Vagina (tissue), 2 donors: ENCODE results near the gene TTC28. TPM values are rescaled to one million over a fixed set of nuclear protein-coding genes. Genes with fewer than 3 reads are reported as not detected.

Experiments
- DNase-seq, 2 donors: peaks; one replicate each; pipeline ENCODE4 v3.0.0-alpha.2; 2017; ENCODE audit errors: extremely low spot score in 2 of 2
- H3K27ac ChIP-seq: fragments of 200-600 bp; sonication (generic); one replicate; pipeline ENCODE4 v1.5.1; 2019
- H3K27me3 ChIP-seq: fragments of 200-600 bp; sonication (generic); one replicate; pipeline ENCODE4 v1.5.1; 2019
- H3K36me3 ChIP-seq, 2 donors: fragments of 200-600 bp; sonication (generic); one replicate each; pipeline ENCODE4 v1.5.1; 2017 to 2019
- H3K4me1 ChIP-seq: fragments of 200-600 bp; sonication (generic); one replicate; pipeline ENCODE4 v1.5.1; 2019
- H3K4me3 ChIP-seq, 2 donors: fragments of 200-600 bp; sonication (generic); 1 replicate in 1 of 2; 2 replicates in 1 of 2; pipeline ENCODE4 v1.5.1; 2016 to 2019
- H3K9me3 ChIP-seq: fragments of 200-600 bp; sonication (generic); one replicate; pipeline ENCODE4 v1.5.1; 2019
- CTCF ChIP-seq, 3 experiments: fragments of 450-650 bp in 2 of 3; fragments of 200-600 bp in 1 of 3; sonication (generic) in 1 of 3; IDR thresholded peaks; one replicate each; pipeline ENCODE4 v1.5.1; 2017 to 2019; ENCODE audit warnings: antibody characterized with exemption in 3 of 3, mild to moderate bottlenecking in 2 of 3, moderate library complexity in 2 of 3
- POLR2A ChIP-seq, 2 donors: fragments of 450-650 bp; IDR thresholded peaks; one replicate each; pipeline ENCODE4 v1.6.1; 2017; ENCODE audit warnings: antibody characterized with exemption in 2 of 2, mild to moderate bottlenecking in 2 of 2, moderate library complexity in 2 of 2
- POLR2AphosphoS5 ChIP-seq, 2 donors: sonication (generic); formaldehyde crosslinking; IDR thresholded peaks; one replicate each; pipeline ENCODE4 v1.9.0; 2017; ENCODE audit warnings: antibody characterized with exemption in 2 of 2, mild to moderate bottlenecking in 2 of 2, low read depth in 1 of 2; ENCODE audit not compliant: insufficient read depth in 1 of 2
- intact Hi-C: fragments of 100-400 bp; cut with DNase I; formaldehyde crosslinking; loops from one replicate; pipeline ENCODE4 v1.15.1; 2023
- total RNA-seq: library from RNA; depleted of rRNA; stranded (reverse); fragments of >200 nt; gene quantifications from one replicate; pipeline ENCODE4 v1.2.3, GENCODE V29; 2016

The TTC28 gene
- total RNA-seq, 1 donor from 2014 or later: 41.7 TPM

DNA sequence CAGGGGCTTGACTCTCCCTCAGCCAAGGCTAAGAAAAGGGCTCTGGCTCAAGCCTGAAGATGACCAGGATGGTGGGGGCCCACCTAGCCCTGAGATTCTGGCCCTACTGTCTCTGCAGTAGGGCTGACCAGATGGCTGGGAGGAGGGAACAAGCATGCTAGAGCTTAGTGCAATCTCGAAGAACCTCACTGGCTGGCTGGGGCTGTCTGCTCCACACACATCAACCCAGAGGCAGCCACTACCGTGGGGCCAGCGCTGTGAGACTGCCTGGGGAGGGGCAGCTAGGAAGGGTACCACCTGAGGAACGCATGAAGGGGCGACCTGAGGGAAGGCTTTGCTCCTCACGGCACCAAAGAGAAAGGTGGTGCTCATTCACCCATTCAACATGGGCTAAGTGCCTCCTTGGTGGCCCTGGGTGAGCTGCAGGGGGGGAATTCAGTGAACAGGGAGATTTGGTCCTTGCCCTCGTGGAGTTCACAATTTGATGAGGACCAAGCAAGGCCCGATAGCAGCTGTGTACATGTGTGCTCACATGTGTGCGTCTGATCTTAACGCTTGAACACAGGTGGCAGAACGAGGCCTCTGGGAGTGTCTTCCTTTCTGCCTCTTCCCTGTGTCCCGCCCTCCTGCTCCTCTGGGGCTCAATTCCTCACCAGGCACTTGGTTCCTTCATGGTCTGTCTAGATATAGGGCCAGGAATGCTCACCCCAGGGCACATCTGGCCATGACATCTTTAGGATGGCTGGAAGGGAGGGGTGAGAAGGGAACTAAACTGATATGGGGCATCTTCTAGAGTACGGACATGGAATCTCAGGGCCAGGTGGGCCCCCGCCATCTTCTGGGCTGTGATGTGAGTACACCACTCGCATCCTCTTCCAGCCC lies 658.3 kb downstream of the TTC28 start:
- H3K4me1 ChIP-seq: peaks cover 33% of the 10 kb centered on the region
- H3K4me3 ChIP-seq: no peak overlapping the region
- no peak for DNase-seq
- TF ChIP-seq POLR2AphosphoS5 (IDR thresholded peaks at IDR 0.05; ENCODE audit: insufficient read depth in 1 of 2, low read depth in 1 of 2): no peak
- no peak for TF ChIP-seq POLR2A (IDR thresholded peaks at IDR 0.05)
- TF ChIP-seq CTCF (IDR thresholded peaks at IDR 0.05): peak in 1 of 3 experiments; percentile 5
- H3K9me3 ChIP-seq: no peaks in the 10 kb centered on the region
- intact Hi-C loops: loop anchor here (10.0 kb wide), 1 partner anchor 573 kb away; no protein-coding TSS in a partner anchor
- H3K27me3 ChIP-seq: no peaks in the 10 kb centered on the region
- H3K36me3 ChIP-seq: no peaks in the 10 kb centered on the region
- peak overlapping the region; percentile 12 for H3K27ac ChIP-seq

DNA sequence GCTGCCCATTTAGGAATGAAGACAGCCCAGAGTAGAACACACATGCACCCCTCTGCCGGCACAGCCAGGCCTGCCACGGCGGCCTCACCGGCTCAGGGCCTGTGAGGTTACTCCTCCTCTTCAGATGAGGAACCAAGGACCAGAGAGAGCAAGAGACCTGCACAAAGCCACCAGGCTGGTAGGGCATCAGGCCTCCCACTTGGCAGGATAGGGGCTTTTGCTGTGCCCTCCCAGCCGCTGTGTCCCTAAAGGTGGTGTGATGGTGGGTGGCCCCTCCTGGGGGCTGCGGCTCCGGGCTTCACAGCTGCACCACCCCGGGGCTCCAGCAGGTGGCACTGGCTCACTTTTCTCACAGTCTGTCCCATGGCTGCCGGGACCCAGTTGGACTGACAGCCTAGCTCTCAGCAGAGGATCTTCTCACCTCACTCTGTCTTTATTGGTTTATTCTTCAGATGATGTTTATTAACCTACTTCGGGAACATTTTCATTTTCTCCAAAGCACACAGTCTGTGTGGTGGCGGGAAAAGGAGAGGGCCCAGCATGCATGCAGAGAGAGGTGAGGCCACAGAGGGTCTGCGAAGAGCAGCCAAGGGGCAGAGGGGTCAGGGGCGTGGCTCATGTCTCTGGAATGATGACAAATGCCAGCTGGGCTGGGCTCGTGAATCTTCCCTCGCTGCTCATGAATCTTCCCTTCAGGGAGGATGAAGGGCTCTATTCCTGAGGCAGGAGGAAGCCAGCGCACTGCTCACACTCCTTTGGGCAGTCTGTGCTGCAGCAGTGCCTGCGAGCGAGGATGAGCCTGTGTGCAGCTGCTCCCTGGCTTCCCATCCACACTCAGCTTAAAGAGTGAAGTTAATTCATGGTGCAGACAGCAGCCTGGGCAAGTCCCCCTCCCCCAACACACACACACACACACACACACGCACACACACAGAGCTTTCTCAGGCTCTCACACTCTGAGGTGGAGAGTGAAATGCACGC lies 659.5 kb downstream of the TTC28 start:
- peak overlapping the region; percentile 12 for H3K27ac ChIP-seq
- peaks cover 33% of the 10 kb centered on the region for H3K4me1 ChIP-seq
- H3K9me3 ChIP-seq: no peaks in the 10 kb centered on the region
- no peaks in the 10 kb centered on the region for H3K36me3 ChIP-seq
- intact Hi-C loops: loop anchor here (10.0 kb wide), 1 partner anchor 575 kb away; no protein-coding TSS in a partner anchor
- H3K4me3 ChIP-seq: no peak overlapping the region
- H3K27me3 ChIP-seq: no peaks in the 10 kb centered on the region
- TF ChIP-seq POLR2A (IDR thresholded peaks at IDR 0.05) (no peak), POLR2AphosphoS5 (IDR thresholded peaks at IDR 0.05; ENCODE audit: insufficient read depth in 1 of 2, low read depth in 1 of 2) (peak in 1 of 2 donors; percentile 58), CTCF (IDR thresholded peaks at IDR 0.05) (peak; percentile 93 to 97 (median 94))
- no peak for DNase-seq

GRCh38 chr22:28019360-28019759 lies 660.3 kb downstream of the TTC28 start:
- H3K36me3 ChIP-seq: no peaks in the 10 kb centered on the region
- intact Hi-C loops: no loop called here
- no peaks in the 10 kb centered on the region for H3K27me3 ChIP-seq
- TF ChIP-seq POLR2AphosphoS5 (IDR thresholded peaks at IDR 0.05; ENCODE audit: insufficient read depth in 1 of 2, low read depth in 1 of 2) (no peak), CTCF (IDR thresholded peaks at IDR 0.05) (no peak), POLR2A (IDR thresholded peaks at IDR 0.05) (no peak)
- DNase-seq: no peak
- no peak overlapping the region for H3K27ac ChIP-seq
- no peaks in the 10 kb centered on the region for H3K9me3 ChIP-seq
- H3K4me1 ChIP-seq: peaks cover 33% of the 10 kb centered on the region
- H3K4me3 ChIP-seq: no peak overlapping the region

GRCh38 chr22:28018461-28018927 lies 661.1 kb downstream of the TTC28 start:
- no peak for DNase-seq
- Histone ChIP-seq H3K36me3 (no peaks in the 10 kb centered on the region), H3K27me3 (no peaks in the 10 kb centered on the region), H3K4me3 (no peak overlapping the region), H3K9me3 (no peaks in the 10 kb centered on the region), H3K4me1 (peaks cover 33% of the 10 kb centered on the region), H3K27ac (no peak overlapping the region)
- TF ChIP-seq CTCF (IDR thresholded peaks at IDR 0.05): no peak
- TF ChIP-seq POLR2AphosphoS5 (IDR thresholded peaks at IDR 0.05; ENCODE audit: insufficient read depth in 1 of 2, low read depth in 1 of 2): no peak
- TF ChIP-seq POLR2A (IDR thresholded peaks at IDR 0.05): no peak
- intact Hi-C loops: no loop called here
